ENCODE data around the gene NKAIN2. TPM values are rescaled to one million over a fixed set of nuclear protein-coding genes. Genes with fewer than 3 reads are reported as not detected.

NKAIN2 gene
- total RNA-seq, 1 experiment from 2014 or later = 2.2 TPM

- Histone ChIP-seq H3K9me3 (ENCODE audit: low read depth, low read length, poor library complexity, severe bottlenecking) (no peaks in the 10 kb centered on the region), H3K27ac (ENCODE audit: low read depth, low read length, poor library complexity, severe bottlenecking) (no peak overlapping the region), H3K4me1 (ENCODE audit: insufficient read depth, low read length, poor library complexity, severe bottlenecking) (no peaks in the 10 kb centered on the region), H3K27me3 (replicated peaks; ENCODE audit: insufficient read depth, low read depth, low read length, poor library complexity) (no peaks in the 10 kb centered on the region), H3K4me3 (ENCODE audit: low read depth, low read length, poor library complexity, severe bottlenecking) (no peak overlapping the region), H3K36me3 (ENCODE audit: insufficient read depth, low read length, poor library complexity, severe bottlenecking) (no peaks in the 10 kb centered on the region)
- intact Hi-C loops (cut with micrococcal nuclease; ENCODE audit: unreplicated experiment) = no loop called here
- DNase-seq (ENCODE audit: low spot score) = no peak
- ChIA-PET CTCF (no interaction called here), POLR2A (ENCODE audit: low non-redundant PET) (no interaction called here)
- no peak for TF ChIP-seq CTCF (conservative IDR thresholded peaks at IDR 0.05; ENCODE audit: low read depth, low read length)
- no peak for TF ChIP-seq EZH2 (IDR thresholded peaks at IDR 0.05; ENCODE audit: borderline replicate concordance, low read depth, low read length, poor library complexity, severe bottlenecking)
- no TSS peak for BruUV-seq (replicated peaks)
These were observed 466.1 kb downstream of the NKAIN2 start for GRCh38 chr6:124269733-124270132.

GRCh38 chr6:124273701-124274100 is 470.0 kb downstream of the NKAIN2 start:
- TF ChIP-seq CTCF (conservative IDR thresholded peaks at IDR 0.05; ENCODE audit: low read depth, low read length) = no peak
- no peak for TF ChIP-seq EZH2 (IDR thresholded peaks at IDR 0.05; ENCODE audit: borderline replicate concordance, low read depth, low read length, poor library complexity, severe bottlenecking)
- ChIA-PET CTCF (no interaction called here), POLR2A (ENCODE audit: low non-redundant PET) (no interaction called here)
- H3K27me3 ChIP-seq (replicated peaks; ENCODE audit: insufficient read depth, low read depth, low read length, poor library complexity) = no peaks in the 10 kb centered on the region
- no peak overlapping the region for H3K4me3 ChIP-seq (ENCODE audit: low read depth, low read length, poor library complexity, severe bottlenecking)
- no peak overlapping the region for H3K27ac ChIP-seq (ENCODE audit: low read depth, low read length, poor library complexity, severe bottlenecking)
- DNase-seq (ENCODE audit: low spot score) = no peak
- intact Hi-C loops (cut with micrococcal nuclease; ENCODE audit: unreplicated experiment) = no loop called here
- H3K4me1 ChIP-seq (ENCODE audit: insufficient read depth, low read length, poor library complexity, severe bottlenecking) = no peaks in the 10 kb centered on the region
- no TSS peak for BruUV-seq (replicated peaks)
- H3K9me3 ChIP-seq (ENCODE audit: low read depth, low read length, poor library complexity, severe bottlenecking) = no peaks in the 10 kb centered on the region
- no peaks in the 10 kb centered on the region for H3K36me3 ChIP-seq (ENCODE audit: insufficient read depth, low read length, poor library complexity, severe bottlenecking)

- H3K4me1 ChIP-seq (ENCODE audit: insufficient read depth, low read length, poor library complexity, severe bottlenecking) = no peaks in the 10 kb centered on the region
These were observed 478.9 kb downstream of the NKAIN2 start for GRCh38 chr6:124282541-124282940.

More at GRCh38 chr6:124282541-124282940, 478.9 kb downstream of the NKAIN2 start:
- Histone ChIP-seq H3K27me3 (replicated peaks; ENCODE audit: insufficient read depth, low read depth, low read length, poor library complexity) (no peaks in the 10 kb centered on the region), H3K27ac (ENCODE audit: low read depth, low read length, poor library complexity, severe bottlenecking) (no peak overlapping the region), H3K36me3 (ENCODE audit: insufficient read depth, low read length, poor library complexity, severe bottlenecking) (no peaks in the 10 kb centered on the region), H3K4me3 (ENCODE audit: low read depth, low read length, poor library complexity, severe bottlenecking) (no peak overlapping the region), H3K9me3 (ENCODE audit: low read depth, low read length, poor library complexity, severe bottlenecking) (no peaks in the 10 kb centered on the region)
- TF ChIP-seq CTCF (conservative IDR thresholded peaks at IDR 0.05; ENCODE audit: low read depth, low read length) (no peak), EZH2 (IDR thresholded peaks at IDR 0.05; ENCODE audit: borderline replicate concordance, low read depth, low read length, poor library complexity, severe bottlenecking) (no peak)
- ChIA-PET CTCF (no interaction called here), POLR2A (ENCODE audit: low non-redundant PET) (no interaction called here)
- no peak for DNase-seq (ENCODE audit: low spot score)
- intact Hi-C loops (cut with micrococcal nuclease; ENCODE audit: unreplicated experiment) = no loop called here
- BruUV-seq (replicated peaks) = no TSS peak
